AG04450 (cell line): Measurements from ENCODE around the gene HOXC5. TPM values are rescaled to one million over a fixed set of nuclear protein-coding genes. Genes with fewer than 3 reads are reported as not detected.

ENCODE experiments used
- CTCF ChIA-PET: fragments of 300-600, 350-600 bp; formaldehyde crosslinking; extraction: SDS; loops from one replicate; lab custom pipeline; 2022; ENCODE audit warnings: antibody characterized with exemption, inconsistent platforms; lab: Charles Lee
- POLR2A ChIA-PET: fragments of 350-600 bp; formaldehyde crosslinking; extraction: SDS; loops from one replicate; lab custom pipeline; 2021; ENCODE audit warnings: antibody characterized with exemption, inconsistent platforms; lab: Yijun Ruan, JAX
- DNase-seq: peaks from one replicate; pipeline ENCODE4 v3.0.0-alpha.2; 2011; ENCODE audit warnings: low read depth, low spot score
- H3K27ac ChIP-seq: one replicate; pipeline ENCODE4 v1.5.1; 2012; ENCODE audit warnings: low read depth, low read length, control low read depth
- H3K27me3 ChIP-seq: one replicate; pipeline ENCODE4 v1.6.0; 2012; ENCODE audit warnings: low read length; ENCODE audit not compliant: control insufficient read depth, insufficient read depth
- H3K4me3 ChIP-seq: 2 replicates; pipeline ENCODE4 v1.5.1; 2011; ENCODE audit warnings: mild to moderate bottlenecking, low read depth, low read length, control low read depth
- H3K9me3 ChIP-seq: 2 replicates; pipeline ENCODE4 v1.5.1; 2012; ENCODE audit warnings: low read length; ENCODE audit not compliant: control insufficient read depth, insufficient read depth
- CTCF ChIP-seq: IDR thresholded peaks from 2 replicates; pipeline ENCODE4 v1.5.1; 2011; ENCODE audit warnings: low read depth, low read length, control low read depth, inconsistent platforms
- polyA plus RNA-seq: library from polyadenylated mRNA; depleted of rRNA; stranded (reverse); fragments of >200 nt; gene quantifications from 2 replicates; pipeline ENCODE4 v1.2.3, GENCODE V29; 2011

Gene HOXC5
- polyA plus RNA-seq, 1 experiment, result not detected

GRCh38 chr12:54053003-54053750 lies 20.3 kb downstream of the HOXC5 start:
- no peaks in the 10 kb centered on the region for H3K9me3 ChIP-seq
- no peak for TF ChIP-seq CTCF
- ChIA-PET POLR2A (no interaction called here), CTCF (no interaction called here)
- DNase-seq, result no peak
- H3K27ac ChIP-seq, result no peak overlapping the region
- H3K27me3 ChIP-seq, result peaks cover 90% of the 10 kb centered on the region
- no peak overlapping the region for H3K4me3 ChIP-seq

GRCh38 chr12:54053751-54054741 lies 21.2 kb downstream of the HOXC5 start, which contains the start of gene HOXC4:
Gene HOXC4, plus strand, starts transcription at chr12:54053835. Its CDS starts 88 bp downstream, at chr12:54053923.
- CTCF ChIA-PET, result no interaction called here
- no peak within 1 kb of the TSS for H3K4me3 ChIP-seq
- peaks cover 91% of the 10 kb centered on the region for H3K27me3 ChIP-seq
- no peak for DNase-seq
- no peaks in the 10 kb centered on the region for H3K9me3 ChIP-seq
- POLR2A ChIA-PET, result no interaction called here
- no peak within 1 kb of the TSS for H3K27ac ChIP-seq
- TF ChIP-seq CTCF, result no peak

GRCh38 chr12:54054742-54055194 lies 21.9 kb downstream of the HOXC5 start:
- ChIA-PET POLR2A (no interaction called here), CTCF (no interaction called here)
- Histone ChIP-seq H3K4me3 (no peak overlapping the region), H3K27ac (no peak overlapping the region), H3K27me3 (peaks cover 90% of the 10 kb centered on the region), H3K9me3 (no peaks in the 10 kb centered on the region)
- no peak for DNase-seq
- no peak for TF ChIP-seq CTCF

- TF ChIP-seq CTCF, result no peak
- CTCF ChIA-PET, result no interaction called here
- H3K4me3 ChIP-seq, result no peak overlapping the region
- H3K27ac ChIP-seq, result no peak overlapping the region
- no peak for DNase-seq
- no peaks in the 10 kb centered on the region for H3K9me3 ChIP-seq
- H3K27me3 ChIP-seq, result peaks cover 83% of the 10 kb centered on the region
- POLR2A ChIA-PET, result no interaction called here
Observed at GRCh38 chr12:54055552-54055951, 22.7 kb downstream of the HOXC5 start.
